ENCODE results near the gene CTNNBIP1. TPM values are rescaled to one million over a fixed set of nuclear protein-coding genes. Genes with fewer than 3 reads are reported as not detected.

CTNNBIP1 gene
- polyA plus RNA-seq, 1 donor (not counting 4 experiments of a cell fraction or from before 2014, with no cell fraction given): 92.3 TPM

- H4K20me1 ChIP-seq (ENCODE audit: control insufficient read depth, extremely low read depth, insufficient read depth, low read length): no peaks in the 10 kb centered on the region
- no peaks in the 10 kb centered on the region for H3K27me3 ChIP-seq (ENCODE audit: control insufficient read depth, extremely low read depth, insufficient read depth, low read length)
- H3K79me2 ChIP-seq (ENCODE audit: control insufficient read depth, insufficient read depth, low read length): peaks cover 2% of the 10 kb centered on the region
- no peak overlapping the region for H2AFZ ChIP-seq (ENCODE audit: control insufficient read depth, low read length)
- no peak overlapping the region for H3K4me3 ChIP-seq (ENCODE audit: control insufficient read depth in 2 of 3, extremely low read depth in 1 of 3, insufficient read depth in 2 of 3, low read depth in 1 of 3, low read length in 3 of 3)
- H3K9me3 ChIP-seq (ENCODE audit: control insufficient read depth, low read depth, low read length): no peaks in the 10 kb centered on the region
- no peak overlapping the region for H3K27ac ChIP-seq (ENCODE audit: control insufficient read depth, insufficient read depth, low read length)
- no peak for TF ChIP-seq EZH2 (IDR thresholded peaks at IDR 0.05; ENCODE audit: low read length)
- no peak for TF ChIP-seq CTCF (optimal IDR thresholded peaks at IDR 0.05 in 1 of 3, IDR thresholded peaks at IDR 0.05 in 1 of 3, conservative IDR thresholded peaks at IDR 0.05 in 1 of 3; ENCODE audit: extremely low read depth in 1 of 3, insufficient read depth in 2 of 3, low read length in 3 of 3)
- no peak overlapping the region for H3K9ac ChIP-seq (ENCODE audit: control insufficient read depth, extremely low read depth, insufficient read depth, low read length)
- DNase-seq (ENCODE audit: low read depth, low spot score): no peak
- dilution Hi-C loops (cut with MboI; ENCODE audit: extremely low pct_ligation_motif_present, low sequenced_read_pairs): no loop called here
- no peak overlapping the region for H3K4me2 ChIP-seq (ENCODE audit: control insufficient read depth, extremely low read depth, insufficient read depth, low read depth, low read length)
- H3K4me1 ChIP-seq (ENCODE audit: control insufficient read depth, extremely low read depth, insufficient read depth, low read length): peaks cover 15% of the 10 kb centered on the region
- H3K9me1 ChIP-seq (ENCODE audit: control insufficient read depth, extremely low read depth, insufficient read depth, low read length): no peaks in the 10 kb centered on the region
- FAIRE-seq: no peak
- H3K36me3 ChIP-seq (ENCODE audit: control insufficient read depth in 2 of 2, extremely low read depth in 1 of 2, insufficient read depth in 2 of 2, low read length in 2 of 2): peaks cover 18 to 24% of the 10 kb centered on the region in 2 experiments
These were observed 44.3 kb downstream of the CTNNBIP1 start for GRCh38 chr1:9865724-9866123.

- Histone ChIP-seq H3K79me2 (ENCODE audit: control insufficient read depth, insufficient read depth, low read length) (peaks cover 2% of the 10 kb centered on the region), H3K9me1 (ENCODE audit: control insufficient read depth, extremely low read depth, insufficient read depth, low read length) (no peaks in the 10 kb centered on the region), H3K27ac (ENCODE audit: control insufficient read depth, insufficient read depth, low read length) (no peak overlapping the region), H3K9me3 (ENCODE audit: control insufficient read depth, low read depth, low read length) (no peaks in the 10 kb centered on the region), H4K20me1 (ENCODE audit: control insufficient read depth, extremely low read depth, insufficient read depth, low read length) (no peaks in the 10 kb centered on the region), H3K27me3 (ENCODE audit: control insufficient read depth, extremely low read depth, insufficient read depth, low read length) (no peaks in the 10 kb centered on the region), H3K9ac (ENCODE audit: control insufficient read depth, extremely low read depth, insufficient read depth, low read length) (no peak overlapping the region), H3K4me2 (ENCODE audit: control insufficient read depth, extremely low read depth, insufficient read depth, low read depth, low read length) (no peak overlapping the region), H2AFZ (ENCODE audit: control insufficient read depth, low read length) (no peak overlapping the region), H3K36me3 (ENCODE audit: control insufficient read depth in 2 of 2, extremely low read depth in 1 of 2, insufficient read depth in 2 of 2, low read length in 2 of 2) (peaks cover 22 to 25% of the 10 kb centered on the region in 2 experiments), H3K4me3 (ENCODE audit: control insufficient read depth in 2 of 3, extremely low read depth in 1 of 3, insufficient read depth in 2 of 3, low read depth in 1 of 3, low read length in 3 of 3) (no peak overlapping the region), H3K4me1 (ENCODE audit: control insufficient read depth, extremely low read depth, insufficient read depth, low read length) (no peaks in the 10 kb centered on the region)
- DNase-seq (ENCODE audit: low read depth, low spot score) (no peak), FAIRE-seq (no peak)
- dilution Hi-C loops (cut with MboI; ENCODE audit: extremely low pct_ligation_motif_present, low sequenced_read_pairs): no loop called here
- no peak for TF ChIP-seq EZH2 (IDR thresholded peaks at IDR 0.05; ENCODE audit: low read length)
- no peak for TF ChIP-seq CTCF (optimal IDR thresholded peaks at IDR 0.05 in 1 of 3, IDR thresholded peaks at IDR 0.05 in 1 of 3, conservative IDR thresholded peaks at IDR 0.05 in 1 of 3; ENCODE audit: extremely low read depth in 1 of 3, insufficient read depth in 2 of 3, low read length in 3 of 3)
These were observed 46.7 kb downstream of the CTNNBIP1 start for GRCh38 chr1:9863371-9863770.

Data from keratinocyte (primary cell).